Measurements from ENCODE around the gene LRIT2.

DNA sequence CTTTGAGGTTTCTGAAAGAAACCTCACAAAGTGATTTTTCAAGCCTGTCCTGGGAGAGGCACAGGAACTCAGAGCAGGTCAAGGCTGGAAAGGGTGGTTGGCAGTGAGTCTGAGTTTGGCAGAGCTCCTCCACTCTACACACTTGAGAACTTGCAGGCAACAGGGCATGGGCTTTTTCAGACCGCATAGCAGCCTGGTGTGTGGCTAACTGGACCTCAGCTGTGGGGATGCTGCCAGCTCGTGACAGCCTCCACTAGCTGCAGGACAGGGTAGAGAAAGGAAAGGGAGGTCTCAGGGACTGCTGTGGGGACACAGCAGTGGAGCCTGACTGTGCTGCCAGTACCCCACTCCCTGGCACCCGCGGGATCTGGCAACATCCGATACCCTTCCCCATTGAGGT, 28.4 kb downstream of the LRIT2 start:
- TF ChIP-seq POLR2A (IDR thresholded peaks at IDR 0.05) (no peak), EP300 (IDR thresholded peaks at IDR 0.05) (no peak)
- TF ChIP-seq, protein P1, sequence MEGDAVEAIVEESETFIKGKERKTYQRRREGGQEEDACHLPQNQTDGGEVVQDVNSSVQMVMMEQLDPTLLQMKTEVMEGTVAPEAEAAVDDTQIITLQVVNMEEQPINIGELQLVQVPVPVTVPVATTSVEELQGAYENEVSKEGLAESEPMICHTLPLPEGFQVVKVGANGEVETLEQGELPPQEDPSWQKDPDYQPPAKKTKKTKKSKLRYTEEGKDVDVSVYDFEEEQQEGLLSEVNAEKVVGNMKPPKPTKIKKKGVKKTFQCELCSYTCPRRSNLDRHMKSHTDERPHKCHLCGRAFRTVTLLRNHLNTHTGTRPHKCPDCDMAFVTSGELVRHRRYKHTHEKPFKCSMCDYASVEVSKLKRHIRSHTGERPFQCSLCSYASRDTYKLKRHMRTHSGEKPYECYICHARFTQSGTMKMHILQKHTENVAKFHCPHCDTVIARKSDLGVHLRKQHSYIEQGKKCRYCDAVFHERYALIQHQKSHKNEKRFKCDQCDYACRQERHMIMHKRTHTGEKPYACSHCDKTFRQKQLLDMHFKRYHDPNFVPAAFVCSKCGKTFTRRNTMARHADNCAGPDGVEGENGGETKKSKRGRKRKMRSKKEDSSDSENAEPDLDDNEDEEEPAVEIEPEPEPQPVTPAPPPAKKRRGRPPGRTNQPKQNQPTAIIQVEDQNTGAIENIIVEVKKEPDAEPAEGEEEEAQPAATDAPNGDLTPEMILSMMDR (IDR thresholded peaks at IDR 0.05) = no peak
